GM12878 (cell line): Measurements from ENCODE around the gene SAMD1. TPM values are rescaled to one million over a fixed set of nuclear protein-coding genes. Genes with fewer than 3 reads are reported as not detected.

ENCODE experiments used
- ATAC-seq: fragments of 200-7000 bp; cut with Tn5 transposase; 3 replicates; pipeline ENCODE4 v1.9.1; 2020; ENCODE audit warnings: mild to moderate bottlenecking, moderate library complexity
- BruUV-seq: library from RNA; stranded (reverse); fragments of 400-500 nt; replicated peaks from 2 replicates; lab custom pipeline; 2021; lab: Mats Ljungman, UMichigan
- CTCF ChIA-PET: fragments of 300-600 bp; sonication (Branson Sonifier 250); formaldehyde crosslinking; extraction: SDS; loops from one replicate; lab custom pipeline; 2021; ENCODE audit warnings: inconsistent platforms; lab: Yijun Ruan, JAX
- POLR2A ChIA-PET: fragments of 350-600 bp; formaldehyde crosslinking; extraction: SDS; loops from one replicate; lab custom pipeline; 2021; ENCODE audit warnings: inconsistent platforms; lab: Charles Lee
- RAD21 ChIA-PET: fragments of 300-600 bp; sonication (Branson Sonifier 250); formaldehyde crosslinking; loops from one replicate; lab custom pipeline; 2023; ENCODE audit warnings: antibody characterized with exemption; ENCODE audit not compliant: unreplicated experiment; lab: Charles Lee
- SMC1A ChIA-PET: fragments of 300-600 bp; sonication (Branson Sonifier 250); formaldehyde crosslinking; loops from one replicate; lab custom pipeline; 2023; ENCODE audit not compliant: unreplicated experiment, uncharacterized antibody; lab: Charles Lee
- DNase-seq: peaks from one replicate; pipeline ENCODE4 v3.0.0-alpha.2; 2011; ENCODE audit warnings: low read depth, low spot score
- FAIRE-seq: peaks from 3 replicates; lab custom pipeline; 2011; peaks lifted over from hg19 to GRCh38; lab: Jason Lieb, UNC
- H2AFZ ChIP-seq: 2 replicates; pipeline ENCODE4 v1.6.0; 2011; ENCODE audit warnings: low read depth, low read length, control low read depth; ENCODE audit not compliant: control insufficient read depth
- H3K27ac ChIP-seq: 2 replicates; pipeline ENCODE4 v1.5.1; 2011; ENCODE audit warnings: control low read depth; ENCODE audit not compliant: control insufficient read depth, insufficient read depth
- H3K27me3 ChIP-seq, 2 experiments: replicated peaks in 1 of 2; 2 replicates each; pipeline versions ENCODE4 v1.6.0 to v1.6.1; 2011; ENCODE audit warnings: low read length in 1 of 2; ENCODE audit not compliant: control insufficient read depth in 2 of 2, insufficient read depth in 2 of 2
- H3K36me3 ChIP-seq, 2 experiments: 2 replicates each; pipeline ENCODE4 v1.5.1; 2011; ENCODE audit warnings: low read length in 1 of 2; ENCODE audit not compliant: control insufficient read depth in 2 of 2, insufficient read depth in 2 of 2
- H3K4me1 ChIP-seq: 2 replicates; pipeline ENCODE4 v1.6.1; 2011; ENCODE audit warnings: mild to moderate bottlenecking, low read length, moderate library complexity, mixed read lengths; ENCODE audit not compliant: control insufficient read depth, insufficient read depth
- H3K4me2 ChIP-seq: 2 replicates; pipeline ENCODE4 v1.6.0; 2011; ENCODE audit warnings: control low read depth; ENCODE audit not compliant: control insufficient read depth, insufficient read depth
- H3K4me3 ChIP-seq: fragments of 200-600 bp; sonication (generic); 2 replicates; pipeline ENCODE4 v1.5.1; 2016
- H3K79me2 ChIP-seq: 2 replicates; pipeline ENCODE4 v1.6.0; 2011; ENCODE audit warnings: low read length; ENCODE audit not compliant: control insufficient read depth, insufficient read depth
- H3K9ac ChIP-seq: 2 replicates; pipeline ENCODE4 v1.8.0; 2011; ENCODE audit warnings: low read length, control low read depth, mixed read lengths; ENCODE audit not compliant: control insufficient read depth, insufficient read depth
- H3K9me3 ChIP-seq: replicated peaks from 3 replicates; pipeline ENCODE4 v1.5.1; 2011; ENCODE audit warnings: mild to moderate bottlenecking, low read length; ENCODE audit not compliant: control insufficient read depth, insufficient read depth
- H4K20me1 ChIP-seq: 2 replicates; pipeline ENCODE4 v1.6.0; 2011; ENCODE audit not compliant: control insufficient read depth, insufficient read depth
- BCL11A ChIP-seq: IDR thresholded peaks from 2 replicates; pipeline ENCODE4 v1.6.1; 2011; ENCODE audit warnings: low read depth, low read length
- CBX5 ChIP-seq: sonication (generic); IDR thresholded peaks from 2 replicates; pipeline ENCODE4 v1.6.1; 2016; ENCODE audit warnings: low read depth, moderate library complexity, mild to moderate bottlenecking, inconsistent platforms
- CEBPB ChIP-seq, 2 experiments: fragments of 150-350 bp in 1 of 2; IDR thresholded peaks; 2 replicates each; pipeline ENCODE4 v1.6.1; 2012 to 2014; ENCODE audit warnings: low read depth in 2 of 2, low read length in 2 of 2, borderline replicate concordance in 1 of 2, inconsistent platforms in 1 of 2
- CREM ChIP-seq: IDR thresholded peaks from 2 replicates; pipeline ENCODE4 v1.6.1; 2014; ENCODE audit warnings: antibody characterized with exemption, low read depth
- EGR1 ChIP-seq, 2 experiments: IDR thresholded peaks; 1 replicate in 1 of 2; 2 replicates in 1 of 2; pipeline ENCODE4 v1.6.1; 2011 to 2012; ENCODE audit warnings: low read depth in 2 of 2, low read length in 2 of 2, borderline replicate concordance in 1 of 2, mild to moderate bottlenecking in 1 of 2, moderate library complexity in 1 of 2
- GABPA ChIP-seq: IDR thresholded peaks from 2 replicates; pipeline ENCODE4 v1.6.1; 2014; ENCODE audit warnings: antibody characterized with exemption, low read depth, mild to moderate bottlenecking, inconsistent platforms
- HDGF ChIP-seq: fragments of 450-650 bp; IDR thresholded peaks from 2 replicates; pipeline ENCODE4 v1.6.1; 2016; ENCODE audit warnings: antibody characterized with exemption
- IRF3 ChIP-seq: fragments of 450-650 bp; IDR thresholded peaks from 2 replicates; pipeline ENCODE4 v1.6.1; 2014; ENCODE audit warnings: mild to moderate bottlenecking
- IRF4 ChIP-seq: IDR thresholded peaks from 2 replicates; pipeline ENCODE4 v1.6.1; 2011; ENCODE audit warnings: low read depth, low read length
- IRF5 ChIP-seq: fragments of 450-650 bp; IDR thresholded peaks from 2 replicates; pipeline ENCODE4 v1.6.1; 2017; ENCODE audit warnings: borderline replicate concordance
- MAX ChIP-seq: IDR thresholded peaks from 2 replicates; pipeline ENCODE4 v1.6.1; 2012; ENCODE audit warnings: low read depth, low read length, improper control_type of control experiment
- MTA2 ChIP-seq: fragments of 450-650 bp; IDR thresholded peaks from 2 replicates; pipeline ENCODE4 v1.6.1; 2016; ENCODE audit warnings: low read depth, mild to moderate bottlenecking, moderate library complexity
- MYC ChIP-seq: IDR thresholded peaks from 2 replicates; pipeline ENCODE4 v1.6.1; 2011; ENCODE audit warnings: mild to moderate bottlenecking, low read length, moderate library complexity, inconsistent platforms; ENCODE audit not compliant: insufficient read depth, insufficient replicate concordance, insufficient read length, severe bottlenecking
- NFYB ChIP-seq: IDR thresholded peaks from 2 replicates; pipeline ENCODE4 v1.6.1; 2011; ENCODE audit warnings: low read depth, mild to moderate bottlenecking, low read length, improper control_type of control experiment, moderate library complexity; ENCODE audit not compliant: insufficient read depth
- SPI1 ChIP-seq: IDR thresholded peaks from 2 replicates; pipeline ENCODE4 v1.6.1; 2011; ENCODE audit warnings: low read depth, mild to moderate bottlenecking, low read length, moderate library complexity, borderline replicate concordance; ENCODE audit not compliant: insufficient read depth
- TCF3 ChIP-seq: IDR thresholded peaks from 2 replicates; pipeline ENCODE4 v1.6.1; 2012; ENCODE audit warnings: low read depth, mild to moderate bottlenecking, low read length, borderline replicate concordance; ENCODE audit not compliant: insufficient read depth
- ZBTB33 ChIP-seq: fragments of 450-650 bp; IDR thresholded peaks from 2 replicates; pipeline ENCODE4 v1.6.1; 2017; ENCODE audit warnings: mild to moderate bottlenecking
- ZNF274 ChIP-seq: IDR thresholded peaks from one replicate; pipeline ENCODE4 v1.8.0; 2011; ENCODE audit not compliant: insufficient read length, insufficient read depth
- ZSCAN29 ChIP-seq: fragments of 450-650 bp; IDR thresholded peaks from 2 replicates; pipeline ENCODE4 v1.6.1; 2017; ENCODE audit warnings: mild to moderate bottlenecking, moderate library complexity
- WGBS: methylation state at CpG from one replicate; pipeline ENCODE4 v1.1.6; 2016; ENCODE audit warnings: low lambda C conversion rate; ENCODE audit not compliant: insufficient replicate concordance, insufficient coverage; ENCODE audit errors: missing lambda C conversion rate; 5-methylcytosine and 5-hydroxymethylcytosine counted together
- in situ Hi-C: fragments of 300-500 bp; cut with MboI; formaldehyde crosslinking; loops from 9 replicates; pipeline ENCODE4 v1.14.3; 2018; ENCODE audit warnings: mixed read lengths
- intact Hi-C: fragments of 100-400 bp; cut with micrococcal nuclease; formaldehyde crosslinking; loops from one replicate; pipeline ENCODE4 v1.14.2; 2022; ENCODE audit not compliant: unreplicated experiment
- polyA plus RNA-seq, 11 experiments: library from polyadenylated mRNA; depleted of rRNA in 4 of 11; unstranded in 6 of 11; stranded (reverse) in 5 of 11; fragments of >200 nt; fragmentation: Nextera tagmentation in 4 of 11; fragmentation: Illumina TruSeq in 1 of 11; extraction: Ambion mirVana in 4 of 11; extraction: Trizol in 1 of 11; gene quantifications; 1 replicate in 1 of 11; 2 replicates in 10 of 11; pipeline versions ENCODE4 v1.2.1 to v1.2.3, GENCODE V29; 2011 to 2016; ENCODE audit warnings: inconsistent platforms in 2 of 11, missing spikeins in 2 of 11, low read depth in 1 of 11
- total RNA-seq, 4 experiments: library from RNA; depleted of rRNA in 3 of 4; stranded (reverse); fragments of >200 nt in 3 of 4; fragmentation: Illumina TruSeq in 1 of 4; extraction: Trizol in 1 of 4; gene quantifications; 2 replicates each; pipeline versions ENCODE4 v1.2.1 to v1.2.3, GENCODE V29; 2013 to 2021

SAMD1 gene
- total and polyA plus RNA-seq, 10 of the 15 experiments (the other 5 are each of a cell fraction or from before 2014, with no cell fraction given) = 3.0 to 71.7 (median 19.3) TPM

GRCh38 chr19:14115756-14116155 is 25.2 kb upstream of the SAMD1 start:
- DNase-seq (no peak), ATAC-seq (no peak), FAIRE-seq (no peak)
- RAD21 ChIA-PET = interaction anchor here (1.0 to 3.0 kb wide), 5 partner anchors 20 to 236 kb away, joined by 4 to 14 read pairs (median 8); partner anchors contain the start of gene ASF1B
- TF ChIP-seq ZSCAN29 (no peak), HDGF (no peak), EGR1 (IDR thresholded peaks at IDR 0.05; ENCODE audit: borderline replicate concordance in 1 of 2, low read depth in 2 of 2, low read length in 2 of 2) (no peak), IRF4 (no peak), CBX5 (no peak), MAX (no peak), IRF5 (no peak), IRF3 (no peak), GABPA (no peak), BCL11A (no peak), CREM (no peak), MTA2 (no peak), ZBTB33 (no peak), CEBPB (IDR thresholded peaks at IDR 0.05; ENCODE audit: borderline replicate concordance in 1 of 2, low read depth in 2 of 2, low read length in 2 of 2) (no peak), NFYB (no peak), SPI1 (no peak), MYC (no peak), TCF3 (no peak), ZNF274 (no peak)
- H3K4me2 ChIP-seq = peak overlapping the region; percentile 10; the same call in 1 of the 2 replicates
- POLR2A ChIA-PET = interaction anchor here (0.5 to 2.0 kb wide), 5 partner anchors 19 to 266 kb away, joined by 3 to 7 read pairs (median 3); partner anchors contain the start of genes ADGRE5 and ASF1B
- SMC1A ChIA-PET = interaction anchor here (0.7 to 3.0 kb wide), 8 partner anchors 12 to 248 kb away, joined by 3 to 14 read pairs (median 5); partner anchors contain the start of genes ASF1B and MISP3
- peaks cover 0 to 2% of the 10 kb centered on the region in 2 experiments; a peak in 1 of 4 replicates for H3K36me3 ChIP-seq
- H3K79me2 ChIP-seq = peaks cover 8% of the 10 kb centered on the region
- H3K9me3 ChIP-seq = no peaks in the 10 kb centered on the region
- H3K27me3 ChIP-seq = no peaks in the 10 kb centered on the region
- no peaks in the 10 kb centered on the region for H4K20me1 ChIP-seq
- H3K9ac ChIP-seq = no peak overlapping the region
- no peak overlapping the region for H3K4me3 ChIP-seq
- H2AFZ ChIP-seq = no peak overlapping the region
- CTCF ChIA-PET = interaction anchor here (0.9 to 5.3 kb wide), 16 partner anchors 13 to 316 kb away, joined by 3 to 38 read pairs (median 7); partner anchors contain the start of genes ASF1B, C19orf67, MISP3 and PKN1
- in situ Hi-C loops (no loop called here), intact Hi-C loops (loop anchor here (5.0 kb wide), 1 partner anchor 33 kb away; no protein-coding TSS in a partner anchor)
- H3K27ac ChIP-seq = no peak overlapping the region
- TSS peak; percentile 67 for BruUV-seq
- 69% methylated on average over 5 of the region's 5 CpGs for WGBS
- H3K4me1 ChIP-seq = peaks cover 16% of the 10 kb centered on the region
